PC-3 (cell line): ENCODE results near the gene EEF1AKMT4. TPM values are rescaled to one million over a fixed set of nuclear protein-coding genes. Genes with fewer than 3 reads are reported as not detected.

Source experiments
- ATAC-seq: fragments of 200-7000 bp; cut with Tn5 transposase; 2 replicates; pipeline ENCODE4 v1.9.1; 2020; ENCODE audit warnings: mild to moderate bottlenecking, moderate library complexity
- BruUV-seq: library from RNA; stranded (reverse); fragments of 400-500 nt; replicated peaks from 2 replicates; lab custom pipeline; 2021; lab: Mats Ljungman, UMichigan
- CTCF ChIA-PET: fragments of 300-600 bp; sonication (Branson Sonifier 250); formaldehyde crosslinking; loops from one replicate; lab custom pipeline; 2022; ENCODE audit warnings: antibody characterized with exemption; lab: Charles Lee
- POLR2A ChIA-PET: fragments of 300-600 bp; sonication (Branson Sonifier 250); formaldehyde crosslinking; loops from one replicate; lab custom pipeline; 2022; ENCODE audit warnings: antibody characterized with exemption; ENCODE audit not compliant: unreplicated experiment; lab: Charles Lee
- DNase-seq: peaks from one replicate; pipeline ENCODE4 v3.0.0-alpha.2; 2015
- H2AFZ ChIP-seq: fragments of 300-600 bp; sonication (generic); 2 replicates; pipeline ENCODE4 v1.6.0; 2016; ENCODE audit warnings: antibody characterized with exemption, low read length
- H3F3A ChIP-seq: fragments of 300-600 bp; sonication (generic); one replicate; pipeline ENCODE4 v1.6.0; 2017; ENCODE audit warnings: antibody characterized with exemption, low read length, control low read depth, mild to moderate bottlenecking; ENCODE audit not compliant: unreplicated experiment
- H3K27ac ChIP-seq: fragments of 300-600 bp; sonication (generic); 2 replicates; pipeline ENCODE4 v1.5.1; 2016; ENCODE audit warnings: mild to moderate bottlenecking, low read length
- H3K27me3 ChIP-seq: fragments of 300-600 bp; sonication (generic); 2 replicates; pipeline ENCODE4 v1.6.1; 2016; ENCODE audit warnings: low read length, mixed read lengths
- H3K36me3 ChIP-seq: fragments of 300-600 bp; sonication (generic); 2 replicates; pipeline ENCODE4 v1.6.1; 2016; ENCODE audit warnings: low read depth, mixed run types, low read length, mixed read lengths
- H3K4me1 ChIP-seq: fragments of 300-600 bp; sonication (generic); 2 replicates; pipeline ENCODE4 v1.5.1; 2016; ENCODE audit warnings: low read length; ENCODE audit not compliant: insufficient read depth
- H3K4me2 ChIP-seq: fragments of 300-600 bp; sonication (generic); 2 replicates; pipeline ENCODE4 v1.6.0; 2016; ENCODE audit warnings: low read length
- H3K4me3 ChIP-seq: fragments of 300-600 bp; sonication (generic); 2 replicates; pipeline ENCODE4 v1.5.1; 2016; ENCODE audit warnings: mild to moderate bottlenecking, low read length, mixed read lengths
- H3K79me2 ChIP-seq: fragments of 300-600 bp; sonication (generic); 2 replicates; pipeline ENCODE4 v1.6.1; 2017; ENCODE audit warnings: low read length, mixed read lengths
- H3K9ac ChIP-seq: fragments of 300-600 bp; sonication (generic); 2 replicates; pipeline ENCODE4 v1.6.0; 2016; ENCODE audit warnings: mild to moderate bottlenecking, low read length
- H3K9me2 ChIP-seq: fragments of 300-600 bp; sonication (generic); replicated peaks from 2 replicates; pipeline ENCODE4 v1.6.1; 2016; ENCODE audit warnings: mixed run types, low read length, mixed read lengths
- H3K9me3 ChIP-seq: fragments of 300-600 bp; sonication (generic); 2 replicates; pipeline ENCODE4 v1.6.1; 2016; ENCODE audit warnings: low read length, mixed read lengths
- H4K20me1 ChIP-seq: fragments of 300-600 bp; sonication (generic); 2 replicates; pipeline ENCODE4 v1.6.1; 2016; ENCODE audit warnings: low read length, mixed read lengths
- CTCF ChIP-seq: fragments of 300-600 bp; sonication (generic); conservative IDR thresholded peaks from 2 replicates; pipeline ENCODE4 v1.5.1; 2017; ENCODE audit warnings: antibody characterized with exemption, low read depth, mild to moderate bottlenecking, low read length
- EZH2 ChIP-seq: fragments of 300-600 bp; sonication (generic); IDR thresholded peaks from one replicate; pipeline ENCODE4 v1.6.1; 2017; ENCODE audit warnings: antibody characterized with exemption, mild to moderate bottlenecking, low read length; ENCODE audit not compliant: unreplicated experiment
- EZH2phosphoT487 ChIP-seq: fragments of 300-600 bp; sonication (generic); IDR thresholded peaks from 2 replicates; pipeline ENCODE4 v1.6.1; 2018; ENCODE audit warnings: mild to moderate bottlenecking, antibody characterized with exemption, low read length, borderline replicate concordance
- intact Hi-C: fragments of 100-400 bp; cut with micrococcal nuclease; formaldehyde crosslinking; loops from 2 replicates; pipeline ENCODE4 v1.9.0; 2023
- total RNA-seq: library from RNA; depleted of rRNA; stranded (reverse); fragments of >200 nt; gene quantifications from 2 replicates; pipeline ENCODE4 v1.2.3, GENCODE V29; 2014

Gene EEF1AKMT4
- total RNA-seq, 1 experiment from 2014 or later: 27.3 TPM

- no peak for ATAC-seq
- POLR2A ChIA-PET: no interaction called here
- no TSS peak for BruUV-seq
- H3K36me3 ChIP-seq: no peaks in the 10 kb centered on the region
- no peak overlapping the region for H3K4me3 ChIP-seq
- no peaks in the 10 kb centered on the region for H4K20me1 ChIP-seq
- H3F3A ChIP-seq: no peaks in the 10 kb centered on the region
- H3K79me2 ChIP-seq: no peaks in the 10 kb centered on the region
- intact Hi-C loops: no loop called here
- no peak for DNase-seq
- no peaks in the 10 kb centered on the region for H3K9me2 ChIP-seq
- no peaks in the 10 kb centered on the region for H3K4me1 ChIP-seq
- H3K4me2 ChIP-seq: no peak overlapping the region
- TF ChIP-seq CTCF (no peak), EZH2phosphoT487 (no peak), EZH2 (no peak)
- CTCF ChIA-PET: interaction anchor here (0.6 kb wide), 1 partner anchor 308 kb away, joined by 5 read pairs; no protein-coding TSS in a partner anchor
- no peak overlapping the region for H3K9ac ChIP-seq
- no peak overlapping the region for H2AFZ ChIP-seq
- no peak overlapping the region for H3K27ac ChIP-seq
- H3K27me3 ChIP-seq: peaks cover 22% of the 10 kb centered on the region
- H3K9me3 ChIP-seq: no peaks in the 10 kb centered on the region
These were observed 45.9 kb upstream of the EEF1AKMT4 start for GRCh38 chr3:184203526-184203925.

DNA sequence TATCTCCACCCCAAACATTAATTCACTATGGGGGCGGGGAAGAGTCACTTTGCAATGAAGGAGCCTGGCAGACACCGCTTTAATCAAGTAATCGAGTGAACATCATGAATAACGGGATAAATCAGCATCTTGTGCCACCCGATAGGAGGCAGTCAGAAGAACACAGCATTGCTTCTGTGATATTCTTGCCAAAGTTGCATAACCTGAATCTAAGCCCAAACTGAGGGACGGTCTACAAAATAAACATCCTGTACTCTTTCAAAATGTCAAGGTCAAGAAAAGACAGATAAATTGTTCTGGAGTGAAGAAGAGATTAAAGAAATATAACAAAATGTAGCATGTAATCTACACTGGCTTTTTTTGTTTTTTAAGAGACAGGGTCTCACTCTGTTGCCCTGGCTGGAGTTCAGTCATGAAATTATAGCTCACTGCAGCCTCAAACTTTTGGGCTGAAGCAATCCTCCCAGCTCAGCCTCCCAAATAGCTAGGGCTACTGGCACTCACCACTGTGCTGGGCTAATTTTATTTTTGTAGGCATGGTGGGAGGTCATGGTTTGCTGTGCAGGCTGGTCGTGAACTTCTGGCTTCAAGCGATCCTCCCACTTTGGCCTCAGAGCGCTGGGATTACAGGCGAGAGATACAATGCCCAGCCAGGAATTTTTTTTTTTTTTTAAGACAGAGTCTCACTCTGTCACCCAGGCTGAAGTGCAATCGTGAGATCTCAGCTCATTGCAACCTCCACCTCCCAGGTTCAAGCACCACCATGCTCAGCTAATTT, 40.1 kb upstream of the EEF1AKMT4 start:
- no peak for DNase-seq
- no peak overlapping the region for H3K27ac ChIP-seq
- no peaks in the 10 kb centered on the region for H3K79me2 ChIP-seq
- H3K4me2 ChIP-seq: no peak overlapping the region
- H4K20me1 ChIP-seq: no peaks in the 10 kb centered on the region
- ChIA-PET POLR2A (no interaction called here), CTCF (no interaction called here)
- no TSS peak for BruUV-seq
- H3K9ac ChIP-seq: no peak overlapping the region
- no peaks in the 10 kb centered on the region for H3K36me3 ChIP-seq
- peaks cover 22% of the 10 kb centered on the region for H3K27me3 ChIP-seq
- H3K4me3 ChIP-seq: no peak overlapping the region
- no peak overlapping the region for H2AFZ ChIP-seq
- H3K4me1 ChIP-seq: no peaks in the 10 kb centered on the region
- no peaks in the 10 kb centered on the region for H3F3A ChIP-seq
- TF ChIP-seq CTCF: no peak
- no peaks in the 10 kb centered on the region for H3K9me3 ChIP-seq
- no peak for ATAC-seq
- no peaks in the 10 kb centered on the region for H3K9me2 ChIP-seq
- intact Hi-C loops: no loop called here

GRCh38 chr3:184211297-184211696, 38.2 kb upstream of the EEF1AKMT4 start:
- H3K79me2 ChIP-seq: no peaks in the 10 kb centered on the region
- no peak overlapping the region for H3K9ac ChIP-seq
- TF ChIP-seq CTCF: no peak
- TF ChIP-seq EZH2phosphoT487: no peak
- no peak for TF ChIP-seq EZH2
- no peaks in the 10 kb centered on the region for H3K4me1 ChIP-seq
- intact Hi-C loops: no loop called here
- H3K27me3 ChIP-seq: peaks cover 14% of the 10 kb centered on the region
- H3K36me3 ChIP-seq: no peaks in the 10 kb centered on the region
- DNase-seq (no peak), ATAC-seq (no peak)
- CTCF ChIA-PET: no interaction called here
- POLR2A ChIA-PET: no interaction called here
- H3K9me2 ChIP-seq: no peaks in the 10 kb centered on the region
- H3K4me3 ChIP-seq: no peak overlapping the region
- H3K27ac ChIP-seq: no peak overlapping the region
- no peak overlapping the region for H3K4me2 ChIP-seq
- BruUV-seq: no TSS peak
- H3K9me3 ChIP-seq: no peaks in the 10 kb centered on the region
- H2AFZ ChIP-seq: no peak overlapping the region
- no peaks in the 10 kb centered on the region for H3F3A ChIP-seq
- no peaks in the 10 kb centered on the region for H4K20me1 ChIP-seq
